IPS-18a (cell line): ENCODE results near the gene TXNRD2.

ENCODE experiments used
- H3K27ac ChIP-seq: one replicate; pipeline ENCODE4 v1.5.1; 2013; ENCODE audit warnings: low read length
- H3K27me3 ChIP-seq: one replicate; pipeline ENCODE4 v1.6.1; 2013; ENCODE audit warnings: mild to moderate bottlenecking, low read length; ENCODE audit not compliant: control insufficient read depth, insufficient read depth
- H3K36me3 ChIP-seq: one replicate; pipeline ENCODE4 v1.6.1; 2013; ENCODE audit warnings: low read depth, low read length; ENCODE audit not compliant: control insufficient read depth
- H3K4me1 ChIP-seq: one replicate; pipeline ENCODE4 v1.6.1; 2013; ENCODE audit warnings: low read depth, low read length; ENCODE audit not compliant: control insufficient read depth
- H3K4me3 ChIP-seq: one replicate; pipeline ENCODE4 v1.5.1; 2013; ENCODE audit warnings: low read length
- H3K9ac ChIP-seq: one replicate; pipeline ENCODE4 v1.6.1; 2013; ENCODE audit warnings: mild to moderate bottlenecking, low read length, moderate library complexity
- H3K9me3 ChIP-seq: one replicate; pipeline ENCODE4 v1.6.1; 2013; ENCODE audit warnings: low read depth, low read length; ENCODE audit not compliant: control insufficient read depth

Gene TXNRD2

GRCh38 chr22:19941365-19942082, at the start of gene TXNRD2, which contains the start of gene COMT:
Gene TXNRD2 (minus strand): TSS chr22:19941818. CDS start chr22:19941803, 15 bp downstream.
Gene COMT (plus strand): TSS chr22:19941772. CDS start chr22:19962527, 20,755 bp downstream.
- peaks cover 20% of the 10 kb centered on the region for H3K4me1 ChIP-seq
- no peaks in the 10 kb centered on the region for H3K27me3 ChIP-seq
- peak within 1 kb of the TSS; percentile 82 for H3K4me3 ChIP-seq
- peak within 1 kb of the TSS; percentile 56 for H3K27ac ChIP-seq
- no peaks in the 10 kb centered on the region for H3K36me3 ChIP-seq
- no peaks in the 10 kb centered on the region for H3K9me3 ChIP-seq
- H3K9ac ChIP-seq: peak within 1 kb of the TSS; percentile 73

GRCh38 chr22:19991395-19991644, 49.7 kb upstream of the TXNRD2 start:
- no peaks in the 10 kb centered on the region for H3K27me3 ChIP-seq
- no peaks in the 10 kb centered on the region for H3K36me3 ChIP-seq
- no peaks in the 10 kb centered on the region for H3K9me3 ChIP-seq
- no peak overlapping the region for H3K4me3 ChIP-seq
- H3K4me1 ChIP-seq: peaks cover 5% of the 10 kb centered on the region
- no peak overlapping the region for H3K9ac ChIP-seq
- H3K27ac ChIP-seq: no peak overlapping the region

GRCh38 chr22:19990609-19991394, 49.2 kb upstream of the TXNRD2 start:
- Histone ChIP-seq H3K4me3 (no peak overlapping the region), H3K36me3 (no peaks in the 10 kb centered on the region), H3K27me3 (no peaks in the 10 kb centered on the region), H3K27ac (no peak overlapping the region), H3K4me1 (peaks cover 9% of the 10 kb centered on the region), H3K9ac (no peak overlapping the region), H3K9me3 (no peaks in the 10 kb centered on the region)

GRCh38 chr22:19990188-19990587, 48.6 kb upstream of the TXNRD2 start:
- Histone ChIP-seq H3K27me3 (no peaks in the 10 kb centered on the region), H3K9ac (no peak overlapping the region), H3K27ac (no peak overlapping the region), H3K4me3 (no peak overlapping the region), H3K36me3 (no peaks in the 10 kb centered on the region), H3K4me1 (peaks cover 9% of the 10 kb centered on the region), H3K9me3 (no peaks in the 10 kb centered on the region)

- H3K36me3 ChIP-seq: no peaks in the 10 kb centered on the region
- H3K27ac ChIP-seq: no peak overlapping the region
- H3K4me3 ChIP-seq: no peak overlapping the region
- no peaks in the 10 kb centered on the region for H3K9me3 ChIP-seq
- no peak overlapping the region for H3K9ac ChIP-seq
- peaks cover 9% of the 10 kb centered on the region for H3K4me1 ChIP-seq
- no peaks in the 10 kb centered on the region for H3K27me3 ChIP-seq
Measured at GRCh38 chr22:19989725-19990067, 48.1 kb upstream of the TXNRD2 start.

GRCh38 chr22:19988965-19989724, 47.5 kb upstream of the TXNRD2 start:
- H3K36me3 ChIP-seq: no peaks in the 10 kb centered on the region
- no peaks in the 10 kb centered on the region for H3K9me3 ChIP-seq
- H3K4me1 ChIP-seq: peaks cover 9% of the 10 kb centered on the region
- no peaks in the 10 kb centered on the region for H3K27me3 ChIP-seq
- H3K4me3 ChIP-seq: no peak overlapping the region
- no peak overlapping the region for H3K27ac ChIP-seq
- H3K9ac ChIP-seq: no peak overlapping the region

- H3K9ac ChIP-seq: no peak overlapping the region
- H3K4me1 ChIP-seq: peaks cover 9% of the 10 kb centered on the region
- no peaks in the 10 kb centered on the region for H3K36me3 ChIP-seq
- H3K27me3 ChIP-seq: no peaks in the 10 kb centered on the region
- H3K9me3 ChIP-seq: no peaks in the 10 kb centered on the region
- H3K27ac ChIP-seq: no peak overlapping the region
- H3K4me3 ChIP-seq: no peak overlapping the region
Measured at GRCh38 chr22:19988331-19988808, 46.8 kb upstream of the TXNRD2 start.

GRCh38 chr22:19987394-19988306, 46.0 kb upstream of the TXNRD2 start:
- H3K9ac ChIP-seq: no peak overlapping the region
- H3K27me3 ChIP-seq: no peaks in the 10 kb centered on the region
- H3K4me1 ChIP-seq: peaks cover 9% of the 10 kb centered on the region

GRCh38 chr22:19986410-19987341, 45.1 kb upstream of the TXNRD2 start:
- H3K27ac ChIP-seq: peak overlapping the region; percentile 44
- H3K27me3 ChIP-seq: no peaks in the 10 kb centered on the region
- no peaks in the 10 kb centered on the region for H3K9me3 ChIP-seq
- H3K36me3 ChIP-seq: peaks cover 1% of the 10 kb centered on the region
- H3K4me3 ChIP-seq: peak overlapping the region; percentile 87
- H3K4me1 ChIP-seq: peaks cover 9% of the 10 kb centered on the region
- H3K9ac ChIP-seq: peak overlapping the region; percentile 73

More at GRCh38 chr22:19987394-19988306, 46.0 kb upstream of the TXNRD2 start:
- Histone ChIP-seq H3K27ac (no peak overlapping the region), H3K4me3 (peak overlapping the region; percentile 13), H3K9me3 (no peaks in the 10 kb centered on the region), H3K36me3 (no peaks in the 10 kb centered on the region)

GRCh38 chr22:19986011-19986409, 44.4 kb upstream of the TXNRD2 start:
- H3K9ac ChIP-seq: peak overlapping the region; percentile 73
- H3K9me3 ChIP-seq: no peaks in the 10 kb centered on the region
- H3K4me1 ChIP-seq: peaks cover 9% of the 10 kb centered on the region
- no peaks in the 10 kb centered on the region for H3K27me3 ChIP-seq
- peaks cover 8% of the 10 kb centered on the region for H3K36me3 ChIP-seq
- peak overlapping the region; percentile 87 for H3K4me3 ChIP-seq
- H3K27ac ChIP-seq: no peak overlapping the region
